DND-41 (cell line): Measurements from ENCODE around the gene CD7.

Experiments used
- CTCF ChIP-seq: IDR thresholded peaks from 2 replicates; pipeline ENCODE4 v1.5.1; 2012; ENCODE audit warnings: borderline replicate concordance, low read length, moderate library complexity, mild to moderate bottlenecking; ENCODE audit not compliant: poor library complexity, severe bottlenecking; ENCODE audit errors: extremely low read depth
- EZH2 ChIP-seq: IDR thresholded peaks from 3 replicates; pipeline ENCODE4 v1.6.1; 2012; ENCODE audit warnings: borderline replicate concordance, low read depth, mild to moderate bottlenecking, moderate library complexity, low read length, inconsistent platforms; ENCODE audit not compliant: severe bottlenecking

- TF ChIP-seq CTCF (no peak), EZH2 (no peak)
Measured at GRCh38 chr17:82327289-82327688, 9.9 kb upstream of the CD7 start.
